Esophagus muscularis mucosa (tissue), 4 donors: Measurements from ENCODE around the gene FRK. TPM values are rescaled to one million over a fixed set of nuclear protein-coding genes. Genes with fewer than 3 reads are reported as not detected.

Source experiments
- DNase-seq: peaks from one replicate; pipeline ENCODE4 v3.0.0-alpha.2; 2017; ENCODE audit errors: extremely low spot score
- H3K27ac ChIP-seq, 4 donors: fragments of 200-600 bp; sonication (generic); replicated peaks in 1 of 4; 1 replicate in 3 of 4; 2 replicates in 1 of 4; pipeline ENCODE4 v1.5.1; 2016 to 2019; ENCODE audit warnings: mild to moderate bottlenecking in 1 of 4
- H3K27me3 ChIP-seq, 4 donors: fragments of 200-600 bp; sonication (generic); one replicate each; pipeline versions ENCODE4 v1.5.1 to v1.6.0; 2016 to 2019
- H3K36me3 ChIP-seq, 4 donors: fragments of 200-600 bp; sonication (generic); one replicate each; pipeline ENCODE4 v1.5.1; 2016 to 2019
- H3K4me1 ChIP-seq, 4 donors: fragments of 200-600 bp; sonication (generic); one replicate each; pipeline ENCODE4 v1.5.1; 2016 to 2019
- H3K4me3 ChIP-seq, 4 donors: fragments of 200-600 bp; sonication (generic); 1 replicate in 2 of 4; 2 replicates in 2 of 4; pipeline ENCODE4 v1.5.1; 2016 to 2019; ENCODE audit warnings: mild to moderate bottlenecking in 4 of 4, moderate library complexity in 1 of 4
- H3K9me3 ChIP-seq, 4 donors: fragments of 200-600 bp; sonication (generic); 1 replicate in 3 of 4; 2 replicates in 1 of 4; pipeline ENCODE4 v1.5.1; 2016 to 2019
- CTCF ChIP-seq, 3 experiments: fragments of 200-600 bp in 2 of 3; fragments of 450-650 bp in 1 of 3; sonication (generic) in 2 of 3; IDR thresholded peaks; one replicate each; pipeline ENCODE4 v1.5.1; 2017 to 2019; ENCODE audit warnings: antibody characterized with exemption in 3 of 3, mild to moderate bottlenecking in 2 of 3, moderate library complexity in 1 of 3
- EP300 ChIP-seq: sonication (generic); formaldehyde crosslinking; IDR thresholded peaks from one replicate; pipeline ENCODE4 v1.6.1; 2017; ENCODE audit warnings: antibody characterized with exemption
- POLR2A ChIP-seq: fragments of 450-650 bp; IDR thresholded peaks from one replicate; pipeline ENCODE4 v1.6.1; 2017; ENCODE audit warnings: antibody characterized with exemption, moderate library complexity, mild to moderate bottlenecking, low read depth
- POLR2AphosphoS5 ChIP-seq, 2 donors: sonication (generic); formaldehyde crosslinking; IDR thresholded peaks; one replicate each; pipeline ENCODE4 v1.6.1; 2017; ENCODE audit warnings: antibody characterized with exemption in 2 of 2
- WGBS: methylation state at CpG from one replicate; pipeline ENCODE4 v1.1.5; 2018; 5-methylcytosine and 5-hydroxymethylcytosine counted together
- intact Hi-C: fragments of 100-400 bp; cut with DNase I; formaldehyde crosslinking; loops from one replicate; pipeline ENCODE4 v1.15.1; 2023
- total RNA-seq, 4 donors: library from RNA; depleted of rRNA; stranded (reverse); fragments of >200 nt; gene quantifications; one replicate each; pipeline versions ENCODE4 v1.1.0 to v1.2.1, GENCODE V29; 2016

Gene FRK
- total RNA-seq, 4 donors from 2014 or later = 0.17 to 0.57 (median 0.40) TPM

DNA sequence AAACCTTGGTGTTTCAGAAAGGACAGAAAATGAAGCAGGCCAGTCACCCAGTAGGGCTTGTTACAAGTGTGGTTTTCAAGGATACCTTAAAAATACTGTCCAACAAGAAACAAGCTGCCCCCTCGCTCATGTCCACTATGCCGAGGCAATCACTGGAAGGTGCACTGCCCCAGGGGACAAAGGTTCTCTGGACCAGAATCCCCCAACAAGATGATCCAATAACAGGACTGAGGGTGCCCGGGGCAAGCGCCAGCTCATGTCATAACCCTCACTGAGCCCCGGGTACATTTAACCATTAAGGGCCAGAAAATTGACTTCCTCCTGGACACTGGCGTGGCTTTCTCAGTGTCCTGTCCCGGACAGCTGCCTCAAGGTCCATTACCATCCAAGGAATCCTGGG lies 33.4 kb upstream of the FRK start:
- H3K9me3 ChIP-seq = peaks cover 0 to 11% (median 8%) of the 10 kb centered on the region in 4 donors
- no peaks in the 10 kb centered on the region for H3K27me3 ChIP-seq
- H3K27ac ChIP-seq = no peak overlapping the region
- H3K36me3 ChIP-seq = no peaks in the 10 kb centered on the region
- no peak overlapping the region for H3K4me3 ChIP-seq
- H3K4me1 ChIP-seq = no peaks in the 10 kb centered on the region
- WGBS = 93% methylated on average over 3 of the region's 7 CpGs
- DNase-seq = no peak
- TF ChIP-seq POLR2A = no peak
- TF ChIP-seq POLR2AphosphoS5 (IDR thresholded peaks at IDR 0.05) = no peak
- intact Hi-C loops = no loop called here

DNA sequence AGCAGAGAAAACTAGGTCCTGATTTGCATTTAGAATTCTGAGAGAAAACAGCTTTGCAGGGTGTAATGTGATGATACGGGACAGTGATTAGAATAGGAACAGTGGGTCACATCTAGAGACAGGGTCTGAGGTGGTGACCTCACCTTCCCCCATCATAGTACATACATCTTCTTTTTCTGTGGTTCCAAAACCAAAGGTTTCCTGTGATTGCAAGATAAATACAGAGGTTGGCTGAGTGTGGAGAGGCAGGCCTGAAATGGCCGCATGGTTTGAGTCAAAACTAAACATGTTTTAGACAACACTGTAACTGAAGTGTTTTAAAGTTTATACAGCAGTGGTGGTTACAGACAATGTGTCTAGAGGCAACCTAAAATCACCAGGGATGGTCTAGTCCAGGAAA lies 29.6 kb upstream of the FRK start:
- Histone ChIP-seq H3K27me3 (no peaks in the 10 kb centered on the region), H3K9me3 (no peaks in the 10 kb centered on the region), H3K27ac (no peak overlapping the region), H3K4me1 (no peaks in the 10 kb centered on the region), H3K36me3 (no peaks in the 10 kb centered on the region), H3K4me3 (no peak overlapping the region)
- no peak for DNase-seq
- WGBS = 84% methylated on average over 2 of the region's 2 CpGs
- TF ChIP-seq CTCF (IDR thresholded peaks at IDR 0.05) (no peak), EP300 (no peak), POLR2A (no peak), POLR2AphosphoS5 (IDR thresholded peaks at IDR 0.05) (no peak)
- intact Hi-C loops = no loop called here

GRCh38 chr6:116088946-116089345 lies 28.3 kb upstream of the FRK start:
- Histone ChIP-seq H3K4me1 (no peaks in the 10 kb centered on the region), H3K9me3 (no peaks in the 10 kb centered on the region), H3K27me3 (no peaks in the 10 kb centered on the region), H3K36me3 (no peaks in the 10 kb centered on the region), H3K27ac (no peak overlapping the region), H3K4me3 (no peak overlapping the region)
- intact Hi-C loops = no loop called here
- no peak for DNase-seq
- no peak for TF ChIP-seq EP300

- Histone ChIP-seq H3K27ac (no peak overlapping the region), H3K4me3 (no peak overlapping the region), H3K4me1 (no peaks in the 10 kb centered on the region), H3K27me3 (no peaks in the 10 kb centered on the region), H3K36me3 (no peaks in the 10 kb centered on the region), H3K9me3 (no peaks in the 10 kb centered on the region)
- 64% methylated on average over 4 of the region's 4 CpGs for WGBS
- intact Hi-C loops = no loop called here
- TF ChIP-seq POLR2A (no peak), EP300 (no peak), POLR2AphosphoS5 (IDR thresholded peaks at IDR 0.05) (no peak), CTCF (IDR thresholded peaks at IDR 0.05) (no peak)
- no peak for DNase-seq
These were observed 26.8 kb upstream of the FRK start for GRCh38 chr6:116087437-116088027.

DNA sequence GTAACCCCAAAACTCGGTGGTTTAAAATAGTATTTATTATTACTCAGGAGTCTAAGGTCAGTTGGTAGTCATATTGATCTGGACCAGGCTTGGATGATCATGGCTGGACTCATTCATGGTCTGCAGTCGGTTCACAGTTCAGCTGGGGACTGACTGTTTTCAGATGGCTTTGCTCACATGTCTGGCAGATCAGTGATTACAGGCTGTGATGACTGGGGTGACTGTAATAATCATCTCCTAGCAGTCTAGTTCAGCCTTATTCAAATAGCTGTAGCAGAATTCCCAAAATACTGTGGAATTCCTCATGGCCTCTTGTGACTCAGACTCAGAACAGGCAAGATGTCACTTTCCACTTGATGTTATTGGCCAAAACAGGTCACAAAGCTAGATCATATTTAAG lies 23.6 kb upstream of the FRK start:
- no peaks in the 10 kb centered on the region for H3K36me3 ChIP-seq
- DNase-seq = no peak
- no peak overlapping the region for H3K27ac ChIP-seq
- WGBS = 75% methylated on average over 2 of the region's 2 CpGs
- H3K9me3 ChIP-seq = no peaks in the 10 kb centered on the region
- no peak overlapping the region for H3K4me3 ChIP-seq
- no peaks in the 10 kb centered on the region for H3K27me3 ChIP-seq
- no peak for TF ChIP-seq EP300
- intact Hi-C loops = no loop called here
- no peaks in the 10 kb centered on the region for H3K4me1 ChIP-seq

GRCh38 chr6:116083052-116083451 lies 22.4 kb upstream of the FRK start:
- intact Hi-C loops = no loop called here
- no peak overlapping the region for H3K4me3 ChIP-seq
- H3K4me1 ChIP-seq = no peaks in the 10 kb centered on the region
- TF ChIP-seq POLR2A = no peak
- TF ChIP-seq CTCF (IDR thresholded peaks at IDR 0.05) = no peak
- TF ChIP-seq EP300 = no peak
- TF ChIP-seq POLR2AphosphoS5 (IDR thresholded peaks at IDR 0.05) = no peak
- DNase-seq = no peak
- no peaks in the 10 kb centered on the region for H3K27me3 ChIP-seq
- no peaks in the 10 kb centered on the region for H3K9me3 ChIP-seq
- WGBS = 88% methylated on average over 5 of the region's 5 CpGs
- no peak overlapping the region for H3K27ac ChIP-seq
- no peaks in the 10 kb centered on the region for H3K36me3 ChIP-seq
